Hematopoietic multipotent progenitor cell treated with erythropoietin and hydrocortisone succinate and interleukin-3 and kit ligand, for 6 days (in vitro differentiated cells): ENCODE results near the gene MORN2.

ENCODE experiments used
- DNase-seq: peaks from one replicate; pipeline ENCODE4 v3.0.0-alpha.2; 2015

MORN2 gene

GRCh38 chr2:38875576-38876367 is at the start of gene MORN2, which contains the start of gene DHX57:
Gene MORN2 (plus strand): TSS chr2:38875976.
Gene DHX57 (minus strand): TSS chr2:38875934. CDS start chr2:38868405, 7,529 bp downstream.
- peak; percentile 92 for DNase-seq

GRCh38 chr2:38827539-38828145 is 48.1 kb upstream of the MORN2 start:
- DNase-seq, result peak; percentile 80

GRCh38 chr2:38828460-38828859 is 47.3 kb upstream of the MORN2 start:
- DNase-seq, result peak; percentile 13

GRCh38 chr2:38829971-38830370 is 45.8 kb upstream of the MORN2 start:
- no peak for DNase-seq

DNA sequence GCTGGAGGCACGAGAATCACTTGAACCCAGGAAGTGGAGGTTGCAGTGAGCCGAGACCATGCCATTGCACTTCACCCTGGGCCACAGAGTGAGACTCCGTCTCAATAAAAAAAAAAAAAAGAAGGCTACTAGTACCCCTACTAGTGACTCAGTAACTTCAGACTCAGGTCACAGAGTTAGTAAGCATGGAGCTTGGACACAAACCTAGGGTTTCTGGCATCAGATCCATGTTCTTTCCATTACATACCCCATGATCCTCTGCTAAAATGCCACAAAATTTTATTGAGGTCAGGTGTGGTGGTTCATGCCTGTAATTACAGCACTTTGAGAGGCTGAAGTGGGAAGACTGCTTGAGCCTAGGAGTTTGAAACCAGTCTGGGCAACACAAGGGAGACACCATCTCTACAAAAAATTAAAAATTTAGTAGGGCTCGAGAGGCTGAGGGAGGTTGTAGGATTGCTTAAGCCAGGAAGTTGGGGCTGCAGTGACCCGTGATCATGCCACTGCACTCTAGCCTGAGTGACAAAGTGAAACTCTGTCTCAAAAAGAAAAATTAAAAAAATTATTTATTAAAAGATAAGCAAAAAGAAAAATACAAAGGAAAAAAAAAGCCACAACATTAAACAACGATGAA is 45.1 kb upstream of the MORN2 start:
- DNase-seq, result peak; percentile 19

GRCh38 chr2:38835015-38835601 is 40.7 kb upstream of the MORN2 start:
- peak; percentile 64 for DNase-seq

DNA sequence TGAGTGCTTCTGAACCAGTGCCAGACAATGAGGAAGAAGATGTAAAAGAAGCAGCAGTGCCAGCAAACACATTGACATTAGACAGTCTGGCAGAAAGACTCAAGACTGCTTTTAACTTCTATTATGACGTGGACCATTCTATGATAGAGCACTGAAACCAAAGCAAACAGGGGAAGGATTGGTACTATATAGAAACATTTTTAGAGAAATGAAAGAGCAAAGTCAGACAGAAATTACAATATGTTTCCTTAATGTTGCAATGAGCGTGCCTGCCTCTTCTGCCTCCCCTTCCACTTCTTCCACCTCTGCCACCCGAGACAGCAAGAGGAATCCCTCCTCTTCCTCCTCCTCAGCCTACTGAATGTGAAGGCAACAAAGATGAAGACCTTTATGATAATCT is 39.8 kb upstream of the MORN2 start:
- DNase-seq, result peak; percentile 7

DNA sequence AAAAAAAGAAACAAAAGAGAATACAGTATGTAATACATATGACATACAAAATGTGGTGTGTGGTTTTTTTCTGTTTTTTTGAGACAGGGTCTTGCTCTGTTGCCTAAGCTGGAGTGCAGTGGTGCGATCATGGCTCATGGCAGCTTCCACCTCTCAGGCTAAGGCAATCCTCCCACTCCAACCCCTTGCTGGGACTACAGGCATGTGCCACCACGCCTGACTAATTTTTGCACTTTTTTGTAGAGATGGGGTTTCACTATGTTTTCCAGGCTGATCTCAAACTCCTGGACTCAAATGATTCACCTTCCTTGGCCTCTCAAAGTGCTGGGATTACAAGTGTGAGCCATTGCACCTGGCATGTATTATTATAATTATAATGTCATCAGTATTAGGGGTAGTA is 39.0 kb upstream of the MORN2 start:
- DNase-seq, result no peak

GRCh38 chr2:38850045-38850444 is 25.7 kb upstream of the MORN2 start:
- DNase-seq, result no peak

- DNase-seq, result no peak
These were observed 19.6 kb upstream of the MORN2 start for GRCh38 chr2:38856165-38856564.

DNA sequence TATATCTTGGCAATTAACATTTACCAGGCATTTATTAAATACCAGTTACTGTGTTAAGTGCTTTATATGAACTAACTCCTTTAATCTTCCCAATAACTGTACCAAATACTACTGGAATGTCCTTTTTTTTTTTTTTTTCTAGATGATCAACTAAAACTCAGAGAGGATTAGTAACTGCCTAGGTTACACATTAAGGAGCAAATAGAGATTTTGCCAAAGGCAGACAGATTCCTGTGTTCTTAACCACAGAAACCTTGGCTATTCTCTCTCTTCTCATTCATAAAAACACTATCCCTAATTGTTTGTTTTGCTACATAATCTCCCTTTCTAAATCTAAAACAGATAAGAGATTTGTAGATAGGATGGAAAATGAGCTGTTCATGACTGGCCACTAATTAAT is 13.3 kb upstream of the MORN2 start:
- DNase-seq, result no peak

- no peak for DNase-seq
These were observed 12.6 kb upstream of the MORN2 start for GRCh38 chr2:38863061-38863695.

DNA sequence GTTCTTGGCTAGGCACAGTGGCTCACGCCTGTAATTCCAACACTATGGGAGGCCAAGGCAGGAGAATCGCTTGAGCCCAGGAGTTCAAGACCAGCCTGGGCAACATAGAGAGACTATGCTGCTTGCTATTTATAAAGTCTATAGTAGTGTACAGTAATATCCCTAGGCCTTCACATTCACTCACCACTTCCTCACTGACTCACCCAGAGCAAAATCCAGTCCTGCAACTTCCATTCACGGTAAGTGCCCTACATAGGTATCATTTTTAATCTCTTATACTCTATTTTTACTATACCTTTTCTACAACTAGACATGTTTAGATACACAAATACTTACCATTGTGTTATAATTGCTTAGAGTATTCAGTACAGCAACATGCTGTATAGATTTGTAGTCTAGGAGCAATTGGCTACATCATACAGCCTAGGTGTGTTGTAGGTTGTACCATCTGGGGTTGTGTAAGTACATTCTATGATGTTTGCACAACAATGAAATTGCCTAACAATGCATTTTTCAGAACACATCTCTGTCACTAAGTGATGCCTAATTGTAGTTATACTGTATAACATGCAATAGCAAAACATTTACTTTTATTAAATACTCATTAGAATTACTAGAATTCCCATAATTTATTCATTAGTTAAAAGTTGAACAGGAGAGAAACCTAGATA is 8.9 kb upstream of the MORN2 start:
- DNase-seq, result no peak

DNA sequence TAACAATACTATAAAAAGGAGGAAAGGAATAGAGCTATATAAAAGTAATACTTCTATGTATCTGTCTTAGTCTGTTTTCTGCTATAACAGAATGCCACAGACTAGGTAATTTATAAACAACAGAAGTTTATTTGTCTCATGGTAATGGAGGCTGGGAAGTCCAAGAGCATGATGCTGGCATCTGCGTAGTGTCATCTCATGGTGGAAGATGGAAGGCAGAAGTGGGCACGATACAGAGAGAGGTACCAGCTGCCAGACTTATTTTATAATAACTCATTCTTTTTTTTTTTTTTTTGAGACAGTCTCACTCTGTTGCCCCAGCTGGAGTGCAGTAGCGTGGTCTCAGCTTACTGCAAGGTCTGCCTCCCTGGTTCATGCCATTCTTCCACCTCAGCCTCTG is 4.3 kb upstream of the MORN2 start:
- no peak for DNase-seq

GRCh38 chr2:38873763-38874162 is 2.0 kb upstream of the MORN2 start:
- no peak for DNase-seq

- no peak for DNase-seq
These were observed 575 bp upstream of the MORN2 start for GRCh38 chr2:38875227-38875575.

- no peak for DNase-seq
These were observed 631 bp downstream of the MORN2 start for GRCh38 chr2:38876407-38876806.

GRCh38 chr2:38886063-38886462 is 10.3 kb downstream of the MORN2 start:
- DNase-seq, result no peak

GRCh38 chr2:38887347-38887746 is 11.6 kb downstream of the MORN2 start:
- DNase-seq, result peak; percentile 11

- DNase-seq, result no peak
These were observed 12.3 kb downstream of the MORN2 start for GRCh38 chr2:38887902-38888554.

DNA sequence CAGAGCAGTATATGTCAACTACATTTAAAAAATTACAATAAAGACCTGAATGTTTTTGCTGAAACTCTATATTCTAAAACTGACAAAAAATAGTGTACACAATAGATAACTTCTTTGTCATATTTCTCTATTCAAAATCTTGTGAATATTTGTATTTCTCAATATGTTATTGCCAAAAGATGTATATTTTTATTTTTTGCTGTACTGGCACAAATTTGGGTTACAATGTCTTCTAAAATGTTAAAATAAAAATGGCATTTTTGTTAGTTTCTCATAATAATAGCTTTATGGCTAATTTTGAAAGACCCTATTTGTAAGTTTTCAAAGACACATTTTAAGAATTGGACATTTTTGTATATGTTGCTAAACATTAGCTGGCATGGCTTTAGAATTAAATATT is 13.3 kb downstream of the MORN2 start:
- DNase-seq, result no peak

DNA sequence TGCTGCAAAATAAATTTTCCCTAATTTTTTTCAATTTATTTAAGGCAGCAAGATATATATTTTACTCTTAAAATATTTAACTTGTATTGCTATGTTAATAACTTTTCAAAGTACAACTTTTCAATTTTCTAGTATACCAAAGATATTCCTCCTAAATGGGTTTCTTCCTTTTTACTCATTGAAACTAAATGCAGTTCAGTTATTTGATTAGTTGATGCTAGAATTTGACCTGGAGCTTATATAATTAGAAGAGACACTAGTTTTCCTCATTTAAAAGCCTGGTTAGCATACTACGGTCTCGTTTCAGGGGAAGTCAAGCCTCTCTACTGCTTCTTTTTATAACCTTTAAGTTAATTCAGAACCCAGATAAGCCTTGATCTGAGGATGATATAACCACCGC is 13.8 kb downstream of the MORN2 start, which contains the start of gene ARHGEF33:
TSS of gene ARHGEF33 (plus strand) at position 301 of the 400 bp plus-strand sequence. CDS start 29,573 bp downstream, outside the sequence.
- no peak for DNase-seq
